HCT116 (cell line): ENCODE data around the gene HK2. TPM values are rescaled to one million over a fixed set of nuclear protein-coding genes. Genes with fewer than 3 reads are reported as not detected.

ENCODE experiments used
- ATAC-seq: fragments of 200-7000 bp; cut with Tn5 transposase; 2 replicates; pipeline ENCODE4 v1.9.1; 2020; ENCODE audit warnings: mild to moderate bottlenecking, moderate library complexity
- BruUV-seq: library from RNA; stranded (reverse); fragments of 400-500 nt; replicated peaks from 2 replicates; lab custom pipeline; 2021; lab: Mats Ljungman, UMichigan
- CTCF ChIA-PET: fragments of 300-600 bp; sonication (Branson Sonifier 250); formaldehyde crosslinking; loops from one replicate; lab custom pipeline; 2021; ENCODE audit warnings: antibody characterized with exemption; lab: Charles Lee
- POLR2A ChIA-PET: fragments of 300-600, 350-600 bp; sonication (Branson Sonifier 250); formaldehyde crosslinking; loops from one replicate; lab custom pipeline; 2021; ENCODE audit warnings: antibody characterized with exemption; lab: Charles Lee
- RAD21 ChIA-PET, 2 experiments: fragments of 300-600 bp; sonication (Branson Sonifier 250); formaldehyde crosslinking; loops; one replicate each; lab custom pipeline; 2023; ENCODE audit warnings: low total read pairs in 2 of 2; ENCODE audit not compliant: uncharacterized antibody in 2 of 2, unreplicated experiment in 2 of 2, low non-redundant PET in 1 of 2; lab: Charles Lee
- DNase-seq: peaks from one replicate; pipeline ENCODE4 v3.0.0-alpha.2; 2010; ENCODE audit warnings: low read depth, low spot score
- H2AFZ ChIP-seq: fragments of 200-600 bp; shearing (Covaris generic), sonication (generic); 2 replicates; pipeline ENCODE4 v1.6.1; 2017; ENCODE audit warnings: low read depth, mixed run types, mixed read lengths, antibody characterized with exemption, low read length; ENCODE audit not compliant: poor library complexity, severe bottlenecking
- H3K27ac ChIP-seq: 2 replicates; pipeline ENCODE4 v1.5.1; 2012; ENCODE audit warnings: low read depth, low read length
- H3K27me3 ChIP-seq: fragments of 200-600 bp; sonication (generic); 2 replicates; pipeline ENCODE4 v1.6.1; 2016; ENCODE audit warnings: mixed run types, low read length, mixed read lengths; ENCODE audit not compliant: insufficient read depth
- H3K36me3 ChIP-seq, 2 experiments: fragments of 200-500 bp in 1 of 2; fragments of 200-600 bp in 1 of 2; sonication (Bioruptor generic) in 1 of 2; sonication (generic) in 1 of 2; 2 replicates each; pipeline versions ENCODE4 v1.5.1 to v1.6.1; 2014 to 2016; ENCODE audit warnings: low read length in 2 of 2, inconsistent platforms in 1 of 2, mixed read lengths in 1 of 2, mixed run types in 1 of 2; ENCODE audit not compliant: insufficient read depth in 2 of 2, control insufficient read depth in 1 of 2
- H3K4me1 ChIP-seq, 2 experiments: fragments of 200-600 bp in 1 of 2; sonication (generic) in 1 of 2; 2 replicates each; pipeline versions ENCODE4 v1.5.1 to v1.6.1; 2012 to 2017; ENCODE audit warnings: low read length in 2 of 2, inconsistent platforms in 1 of 2, mild to moderate bottlenecking in 1 of 2, mixed read lengths in 1 of 2, mixed run types in 1 of 2, moderate library complexity in 1 of 2; ENCODE audit not compliant: insufficient read depth in 2 of 2, control insufficient read depth in 1 of 2
- H3K4me2 ChIP-seq: fragments of 200-600 bp; sonication (generic); 2 replicates; pipeline ENCODE4 v1.6.1; 2017; ENCODE audit warnings: mixed run types, low read length, mixed read lengths
- H3K4me3 ChIP-seq, 2 experiments: fragments of 200-600 bp in 1 of 2; sonication (generic) in 1 of 2; replicated peaks in 1 of 2; 2 replicates each; pipeline ENCODE4 v1.5.1; 2011 to 2016; ENCODE audit warnings: low read length in 2 of 2, control low read depth in 1 of 2, low read depth in 1 of 2, mild to moderate bottlenecking in 1 of 2, mixed read lengths in 1 of 2, mixed run types in 1 of 2
- H3K79me2 ChIP-seq: fragments of 200-600 bp; sonication (generic); 2 replicates; pipeline ENCODE4 v1.6.1; 2017; ENCODE audit warnings: mild to moderate bottlenecking, mixed run types, low read length, moderate library complexity, mixed read lengths; ENCODE audit not compliant: insufficient read depth
- H3K9ac ChIP-seq: fragments of 200-600 bp; sonication (generic); 2 replicates; pipeline ENCODE4 v1.6.1; 2016; ENCODE audit warnings: low read length, mixed read lengths
- H3K9me2 ChIP-seq: fragments of 200-600 bp; sonication (generic), shearing (Covaris generic); 2 replicates; pipeline ENCODE4 v1.6.1; 2017; ENCODE audit warnings: mixed run types, mild to moderate bottlenecking, moderate library complexity; ENCODE audit not compliant: insufficient read depth
- H3K9me3 ChIP-seq, 2 experiments: fragments of 200-500 bp in 1 of 2; fragments of 200-600 bp in 1 of 2; sonication (Bioruptor generic) in 1 of 2; sonication (generic) in 1 of 2; 2 replicates each; pipeline ENCODE4 v1.6.1; 2014 to 2017; ENCODE audit warnings: low read length in 2 of 2, mixed read lengths in 2 of 2, inconsistent platforms in 1 of 2, low read depth in 1 of 2, mild to moderate bottlenecking in 1 of 2, mixed run types in 1 of 2, moderate library complexity in 1 of 2; ENCODE audit not compliant: control insufficient read depth in 1 of 2, insufficient read depth in 1 of 2
- H4K20me1 ChIP-seq: fragments of 200-600 bp; sonication (generic), shearing (Covaris generic); 2 replicates; pipeline ENCODE4 v1.6.1; 2017; ENCODE audit warnings: mixed run types, mild to moderate bottlenecking, moderate library complexity; ENCODE audit not compliant: insufficient read depth
- CTCF ChIP-seq, 3 experiments: fragments of 200-600 bp in 1 of 3; sonication (generic) in 1 of 3; IDR thresholded peaks in 2 of 3; conservative IDR thresholded peaks in 1 of 3; 2 replicates each; pipeline ENCODE4 v1.5.1; 2012 to 2017; ENCODE audit warnings: low read depth in 2 of 3, low read length in 2 of 3, antibody characterized with exemption in 1 of 3, borderline replicate concordance in 1 of 3, control low read depth in 1 of 3, mild to moderate bottlenecking in 1 of 3, mixed read lengths in 1 of 3, mixed run types in 1 of 3, moderate library complexity in 1 of 3; ENCODE audit not compliant: insufficient read depth in 1 of 3
- JUND ChIP-seq: IDR thresholded peaks from 2 replicates; pipeline ENCODE4 v1.6.1; 2012
- REST ChIP-seq: IDR thresholded peaks from 2 replicates; pipeline ENCODE4 v1.6.1; 2012; ENCODE audit warnings: low read depth
- SIN3A ChIP-seq: IDR thresholded peaks from 2 replicates; pipeline ENCODE4 v1.6.1; 2012; ENCODE audit warnings: low read depth
- intact Hi-C: fragments of 100-400 bp; cut with micrococcal nuclease; formaldehyde crosslinking; loops from 2 replicates; pipeline ENCODE4 v1.10.0; 2022
- total RNA-seq: library from RNA; stranded (reverse); gene quantifications from one replicate; pipeline ENCODE4 v1.2.1, GENCODE V29; 2021; ENCODE audit not compliant: unreplicated experiment

The HK2 gene
- total RNA-seq, 1 experiment from 2014 or later, result 42.5 TPM

- TF ChIP-seq REST, result no peak
- TF ChIP-seq CTCF (IDR thresholded peaks at IDR 0.05 in 2 of 3, conservative IDR thresholded peaks at IDR 0.05 in 1 of 3; ENCODE audit: borderline replicate concordance in 1 of 3, insufficient read depth in 1 of 3, low read depth in 2 of 3, low read length in 2 of 3), result no peak
These were observed 35.6 kb downstream of the HK2 start (continued) for GRCh38 chr2:74869517-74869916.

- Histone ChIP-seq H3K4me2 (no peak overlapping the region), H2AFZ (no peak overlapping the region), H3K27ac (no peak overlapping the region), H3K4me3 (no peak overlapping the region), H3K79me2 (peaks cover 22% of the 10 kb centered on the region; the same call in 1 of the 2 replicates), H3K9me3 (no peaks in the 10 kb centered on the region), H3K4me1 (peaks cover 28% of the 10 kb centered on the region in 2 experiments), H3K9me2 (no peaks in the 10 kb centered on the region), H3K9ac (no peak overlapping the region), H3K36me3 (peaks cover 4 to 43% of the 10 kb centered on the region in 2 experiments; a peak in 2 of 4 replicates), H3K27me3 (no peaks in the 10 kb centered on the region), H4K20me1 (0 out of 2 replicates have a peak, but pooled peaks cover 3% of the 10 kb centered on the region)
- ChIA-PET RAD21 (no interaction called here), CTCF (no interaction called here), POLR2A (no interaction called here)
- intact Hi-C loops, result no loop called here
- DNase-seq, result no peak
- BruUV-seq, result no TSS peak
- no peak for ATAC-seq
- TF ChIP-seq SIN3A, result no peak
- no peak for TF ChIP-seq JUND
These were observed 37.0 kb downstream of the HK2 start for GRCh38 chr2:74870951-74871350.
